A549 (cell line): ENCODE data around the gene NRM. TPM values are rescaled to one million over a fixed set of nuclear protein-coding genes. Genes with fewer than 3 reads are reported as not detected.

Source experiments
- ATAC-seq, 2 experiments: fragments of 200-7000 bp in 1 of 2; fragments of >200 bp in 1 of 2; cut with Nextera tagmentation in 1 of 2; cut with Tn5 transposase in 1 of 2; 3 replicates each; pipeline versions ENCODE4 v1.8.0 to v1.9.1; 2018 to 2020; ENCODE audit warnings: mild to moderate bottlenecking in 1 of 2, moderate library complexity in 1 of 2
- CTCF ChIA-PET: fragments of 300-600 bp; sonication (Branson Sonifier 250); formaldehyde crosslinking; extraction: SDS; loops from one replicate; lab custom pipeline; 2021; ENCODE audit warnings: antibody characterized with exemption, inconsistent platforms; lab: Yijun Ruan, JAX
- POLR2A ChIA-PET: fragments of 350-600 bp; formaldehyde crosslinking; extraction: SDS; loops from one replicate; lab custom pipeline; 2021; ENCODE audit warnings: antibody characterized with exemption, inconsistent platforms; lab: Yijun Ruan, JAX
- DNase-seq, 2 experiments: peaks; one replicate each; pipeline versions ENCODE4 v3.0.0 to v3.0.0-alpha.2; 2011 to 2016; ENCODE audit warnings: low read depth in 1 of 2, low spot score in 1 of 2
- FAIRE-seq: peaks from 2 replicates; lab custom pipeline; 2011; peaks lifted over from hg19 to GRCh38; lab: Jason Lieb, UNC
- H3K27ac ChIP-seq, 2 experiments: fragments of >200 bp; sonication (Bioruptor Twin); formaldehyde crosslinking; 3 replicates each; pipeline ENCODE4 v1.5.1; 2016 to 2017
- H3K4me1 ChIP-seq: fragments of >200 bp; sonication (Bioruptor Twin); formaldehyde crosslinking; 3 replicates; pipeline ENCODE4 v1.6.1; 2016
- H3K4me2 ChIP-seq: fragments of >200 bp; sonication (Bioruptor Twin); formaldehyde crosslinking; 3 replicates; pipeline ENCODE4 v1.6.1; 2016
- H3K4me3 ChIP-seq: fragments of >200 bp; sonication (Bioruptor Twin); formaldehyde crosslinking; 3 replicates; pipeline ENCODE4 v1.5.1; 2016
- H3K9me3 ChIP-seq: fragments of >200 bp; sonication (Bioruptor Twin); formaldehyde crosslinking; 3 replicates; pipeline ENCODE4 v1.6.1; 2016
- BCL3 ChIP-seq: fragments of >200 bp; sonication (Bioruptor Twin); formaldehyde crosslinking; IDR thresholded peaks from 3 replicates; pipeline ENCODE4 v1.6.1; 2016
- CBX8 ChIP-seq: fragments of 200-600 bp; sonication (generic); IDR thresholded peaks from 2 replicates; pipeline ENCODE4 v1.6.1; 2016
- CEBPB ChIP-seq, 2 experiments: fragments of >200 bp in 1 of 2; sonication (Bioruptor Twin) in 1 of 2; formaldehyde crosslinking in 1 of 2; IDR thresholded peaks; 2 replicates each; pipeline ENCODE4 v1.6.1; 2012 to 2016
- CHD2 ChIP-seq: fragments of 150-350 bp; IDR thresholded peaks from 2 replicates; pipeline ENCODE4 v1.6.1; 2014; ENCODE audit warnings: low read length; ENCODE audit not compliant: partially characterized antibody
- CHD4 ChIP-seq: fragments of 200-600 bp; sonication (generic); IDR thresholded peaks from 2 replicates; pipeline ENCODE4 v1.6.1; 2016; ENCODE audit warnings: antibody characterized with exemption, mild to moderate bottlenecking, borderline replicate concordance
- FOSB ChIP-seq: fragments of 250-450 bp; sonication (Bioruptor Pico); IDR thresholded peaks from 2 replicates; pipeline ENCODE4 v1.5.0; 2020; ENCODE audit warnings: mild to moderate bottlenecking, moderate library complexity
- HMGXB4 ChIP-seq: fragments of 250-450 bp; sonication (Bioruptor Pico); IDR thresholded peaks from 2 replicates; pipeline ENCODE4 v1.5.0; 2021; ENCODE audit warnings: mild to moderate bottlenecking, moderate library complexity, borderline replicate concordance
- HOXA7 ChIP-seq: fragments of 250-450 bp; sonication (Bioruptor Pico); IDR thresholded peaks from 2 replicates; pipeline ENCODE4 v1.5.0; 2020; ENCODE audit warnings: mild to moderate bottlenecking, moderate library complexity
- JUN ChIP-seq, 2 experiments: fragments of >200 bp; sonication (Bioruptor Twin); formaldehyde crosslinking; IDR thresholded peaks; 2 replicates in 1 of 2; 3 replicates in 1 of 2; pipeline ENCODE4 v1.6.1; 2016 to 2017
- JUNB ChIP-seq: fragments of >200 bp; sonication (Bioruptor Twin); formaldehyde crosslinking; IDR thresholded peaks from 2 replicates; pipeline ENCODE4 v1.6.1; 2016
- MAFK ChIP-seq: fragments of 450-650 bp; IDR thresholded peaks from 2 replicates; pipeline ENCODE4 v1.6.1; 2014; ENCODE audit not compliant: partially characterized antibody
- MAX ChIP-seq: IDR thresholded peaks from 2 replicates; pipeline ENCODE4 v1.6.1; 2012
- MYC ChIP-seq: IDR thresholded peaks from 2 replicates; pipeline ENCODE4 v1.6.1; 2012; ENCODE audit warnings: mild to moderate bottlenecking, inconsistent platforms, low read length, improper control_type of control experiment, borderline replicate concordance
- NFE2L2 ChIP-seq: fragments of 150-350 bp; conservative IDR thresholded peaks from 2 replicates; pipeline ENCODE4 v1.6.1; 2014; ENCODE audit warnings: low read length
- NPAS2 ChIP-seq: fragments of 250-450 bp; sonication (Bioruptor Pico); IDR thresholded peaks from 2 replicates; pipeline ENCODE4 v1.8.0; 2022; ENCODE audit warnings: mild to moderate bottlenecking, moderate library complexity, borderline replicate concordance
- PHF8 ChIP-seq: fragments of 200-600 bp; sonication (generic); IDR thresholded peaks from 2 replicates; pipeline ENCODE4 v1.6.1; 2016; ENCODE audit warnings: low read depth, mild to moderate bottlenecking, antibody characterized with exemption, moderate library complexity, borderline replicate concordance
- POLR2A ChIP-seq: IDR thresholded peaks from 2 replicates; pipeline ENCODE4 v1.6.1; 2012; ENCODE audit warnings: mild to moderate bottlenecking, low read length
- POLR2AphosphoS2 ChIP-seq: conservative IDR thresholded peaks from 2 replicates; pipeline ENCODE4 v1.6.1; 2012; ENCODE audit warnings: low read length, improper control_type of control experiment, inconsistent platforms
- RAD21 ChIP-seq, 2 experiments: fragments of >200 bp in 1 of 2; sonication (Bioruptor Twin) in 1 of 2; formaldehyde crosslinking in 1 of 2; IDR thresholded peaks in 1 of 2; conservative IDR thresholded peaks in 1 of 2; 2 replicates in 1 of 2; 3 replicates in 1 of 2; pipeline ENCODE4 v1.6.1; 2012 to 2018; ENCODE audit warnings: inconsistent platforms in 1 of 2
- RARB ChIP-seq: fragments of 250-450 bp; sonication (Bioruptor Pico); IDR thresholded peaks from 2 replicates; pipeline ENCODE4 v1.8.0; 2021; ENCODE audit warnings: mild to moderate bottlenecking, moderate library complexity
- SMC3 ChIP-seq: fragments of >200 bp; sonication (Bioruptor Twin); formaldehyde crosslinking; IDR thresholded peaks from 3 replicates; pipeline ENCODE4 v1.6.1; 2018; ENCODE audit warnings: inconsistent platforms
- TFCP2L1 ChIP-seq: fragments of 250-450 bp; sonication (Bioruptor Pico); IDR thresholded peaks from 2 replicates; pipeline ENCODE4 v1.5.0; 2021; ENCODE audit warnings: mild to moderate bottlenecking
- ZFP36 ChIP-seq: fragments of 450-650 bp; IDR thresholded peaks from 2 replicates; pipeline ENCODE4 v1.6.1; 2014; ENCODE audit warnings: borderline replicate concordance; ENCODE audit not compliant: partially characterized antibody
- WGBS: methylation state at CpG from one replicate; pipeline ENCODE4 v1.1.6; 2017; ENCODE audit errors: missing lambda C conversion rate; 5-methylcytosine and 5-hydroxymethylcytosine counted together
- polyA plus RNA-seq, 4 experiments: library from polyadenylated mRNA; depleted of rRNA in 3 of 4; stranded (reverse); fragments of >200 nt; fragmentation: RNase III in 1 of 4; extraction: RNeasy Plus Mini Kit Qiagen cat#74134 plus additional on column Dnase treatment in 1 of 4; gene quantifications; 2 replicates in 3 of 4; 3 replicates in 1 of 4; pipeline ENCODE4 v1.2.3, GENCODE V29; 2011 to 2017
- TF ChIP-seq, protein P1 (sequence below): fragments of >200 bp; sonication (Bioruptor Twin); formaldehyde crosslinking; IDR thresholded peaks from 3 replicates; pipeline ENCODE4 v1.5.1; 2016
- TF ChIP-seq, protein P2 (sequence below): IDR thresholded peaks from 2 replicates; pipeline ENCODE4 v1.6.1; 2012; ENCODE audit warnings: low read depth, borderline replicate concordance
- TF ChIP-seq, protein P3 (sequence below): fragments of 450-650 bp; IDR thresholded peaks from 2 replicates; pipeline ENCODE4 v1.6.1; 2014; ENCODE audit warnings: antibody characterized with exemption

NRM gene
- polyA plus RNA-seq, 2 of the 4 experiments (the other 2 are of a cell fraction): 11.3 to 13.0 TPM

DNA sequence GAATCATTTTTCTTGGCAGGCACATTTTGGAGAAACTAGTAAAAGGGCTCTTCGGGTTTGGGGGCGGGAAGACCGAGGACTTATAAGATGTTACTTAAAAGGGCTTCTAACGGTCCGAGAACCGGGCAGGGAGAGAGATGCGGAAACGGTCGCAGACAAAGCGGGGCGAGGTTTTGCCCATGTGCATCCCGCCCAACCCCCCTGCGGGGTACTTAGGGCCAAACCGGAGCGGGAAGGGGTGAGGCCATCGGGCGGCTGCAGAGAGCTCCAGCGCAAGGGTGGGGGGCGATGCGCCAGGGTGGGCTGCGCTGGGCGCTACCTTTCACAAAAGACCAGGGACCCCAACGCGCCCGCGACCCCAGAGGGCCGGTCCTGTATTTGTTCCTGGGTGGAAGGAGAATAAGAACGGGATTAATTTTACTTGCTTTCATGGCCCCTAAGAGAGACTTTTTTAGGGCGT is 30.0 kb upstream of the NRM start:
- H3K4me3 ChIP-seq: peak overlapping the region; percentile 98
- TF ChIP-seq MAX (peak; percentile 59; the same call in 1 of the 2 replicates), RARB (CRISPR knock-in tag) (peak; percentile 82), TFCP2L1 (CRISPR knock-in tag) (peak; percentile 85; the same call in 1 of the 2 replicates), NPAS2 (no peak), FOSB (peak; percentile 78; the same call in 1 of the 2 replicates), HOXA7 (peak; percentile 85; the same call in 1 of the 2 replicates), JUN (IDR thresholded peaks at IDR 0.05) (no peak)
- H3K27ac ChIP-seq: peak overlapping the region; percentile 99 to 100
- DNase-seq (peak in 1 of 2 experiments; percentile 72), FAIRE-seq (no peak), ATAC-seq (peak in 1 of 2 experiments; percentile 15; a peak in 2 of 6 replicates)
- POLR2A ChIA-PET: interaction anchor here (0.6 to 3.5 kb wide), 8 partner anchors 30 to 106 kb away, joined by 3 to 12 read pairs (median 4); partner anchors contain the start of genes DHX16 and NRM
- H3K9me3 ChIP-seq: no peaks in the 10 kb centered on the region
- 0% methylated on average over 23 of the region's 29 CpGs for WGBS
- H3K4me2 ChIP-seq: peak overlapping the region; percentile 52
- CTCF ChIA-PET: interaction anchor here (0.7 to 18.8 kb wide), 10 partner anchors 10 to 369 kb away, joined by 3 to 539 read pairs (median 13); partner anchors contain the start of genes DHX16 and NRM
- H3K4me1 ChIP-seq: peaks cover 53% of the 10 kb centered on the region

DNA sequence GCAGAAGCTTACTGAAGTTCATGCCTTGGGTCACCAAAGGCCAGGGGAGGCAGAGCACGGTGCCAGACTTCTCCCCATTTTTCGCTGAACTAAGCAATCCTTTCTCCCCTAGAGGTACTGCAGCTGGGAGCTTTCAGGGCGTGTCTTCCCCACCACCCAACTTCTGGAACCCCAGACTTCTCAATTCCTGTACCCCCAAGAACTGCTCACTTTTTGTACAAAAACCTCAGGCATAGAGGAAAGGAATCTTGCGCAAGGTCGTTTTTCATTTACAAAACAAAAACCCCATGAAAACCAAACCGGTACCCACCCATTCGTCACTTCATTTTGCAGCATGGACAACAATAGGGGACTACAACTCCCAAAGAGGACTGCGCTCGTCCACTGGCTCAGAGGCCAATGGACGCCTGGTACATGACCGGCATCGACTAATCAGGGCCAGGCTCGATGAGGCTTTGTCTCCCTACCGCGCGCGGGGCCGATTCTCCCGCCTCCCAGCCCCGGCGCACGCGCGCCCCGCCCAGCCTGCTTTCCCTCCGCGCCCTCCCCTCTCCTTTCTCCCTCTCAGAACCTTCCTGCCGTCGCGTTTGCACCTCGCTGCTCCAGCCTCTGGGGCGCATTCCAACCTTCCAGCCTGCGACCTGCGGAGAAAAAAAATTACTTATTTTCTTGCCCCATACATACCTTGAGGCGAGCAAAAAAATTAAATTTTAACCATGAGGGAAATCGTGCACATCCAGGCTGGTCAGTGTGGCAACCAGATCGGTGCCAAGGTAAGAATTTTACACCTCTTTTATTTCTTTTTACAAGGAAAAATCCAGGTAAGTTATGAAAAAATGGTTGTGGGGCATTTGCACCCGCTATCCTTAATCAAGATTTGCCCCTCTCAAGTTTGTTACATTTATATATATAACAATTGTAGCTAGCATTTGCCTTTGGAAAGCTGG is 29.3 kb upstream of the NRM start, which contains the start of gene TUBB:
TUBB (plus strand) TSS at position 562 of the 947 bp plus-strand sequence; CDS start at position 717, 155 bp downstream.
- ATAC-seq: peak; percentile 79 to 85
- H3K27ac ChIP-seq: peak within 1 kb of the TSS; percentile 99 to 100
- CTCF ChIA-PET: interaction anchor here (2.5 to 18.8 kb wide), 3 partner anchors 9 to 42 kb away, joined by 8 to 539 read pairs (median 22); partner anchors contain the start of gene DHX16
- H3K4me3 ChIP-seq: peak within 1 kb of the TSS; percentile 98
- WGBS: 2% methylated on average over 37 of the region's 38 CpGs
- POLR2A ChIA-PET: interaction anchor here (1.2 to 3.5 kb wide), 5 partner anchors 29 to 100 kb away, joined by 4 to 12 read pairs (median 7); partner anchors contain the start of genes DHX16 and NRM
- H3K9me3 ChIP-seq: no peaks in the 10 kb centered on the region
- FAIRE-seq: no peak
- H3K4me2 ChIP-seq: peak within 1 kb of the TSS; percentile 87
- H3K4me1 ChIP-seq: peaks cover 46% of the 10 kb centered on the region
- DNase-seq: peak; percentile 78 to 96
- TF ChIP-seq TFCP2L1 (CRISPR knock-in tag) (no peak), NPAS2 (no peak), SMC3 (no peak), JUN (IDR thresholded peaks at IDR 0.05) (peak; percentile 66 to 84), MAX (peak; percentile 44; the same call in 1 of the 2 replicates), PHF8 (0 out of 2 replicates have a peak, but pooled peaks have one; percentile 10), RAD21 (conservative IDR thresholded peaks at IDR 0.05 in 1 of 2, IDR thresholded peaks at IDR 0.05 in 1 of 2) (no peak), POLR2A (peak; percentile 69), JUNB (no peak), CBX8 (no peak), HMGXB4 (CRISPR knock-in tag) (no peak), ZFP36 (no peak), MYC (peak; percentile 56; the same call in 1 of the 2 replicates), CEBPB (IDR thresholded peaks at IDR 0.05) (peak in 1 of 2 experiments; percentile 33; a peak in 2 of 4 replicates), NFE2L2 (no peak), MAFK (peak; percentile 98), CHD2 (no peak), BCL3 (peak; percentile 41; the same call in 1 of the 3 replicates), CHD4 (no peak), POLR2AphosphoS2 (no peak), RARB (CRISPR knock-in tag) (no peak)
- TF ChIP-seq, protein P1, sequence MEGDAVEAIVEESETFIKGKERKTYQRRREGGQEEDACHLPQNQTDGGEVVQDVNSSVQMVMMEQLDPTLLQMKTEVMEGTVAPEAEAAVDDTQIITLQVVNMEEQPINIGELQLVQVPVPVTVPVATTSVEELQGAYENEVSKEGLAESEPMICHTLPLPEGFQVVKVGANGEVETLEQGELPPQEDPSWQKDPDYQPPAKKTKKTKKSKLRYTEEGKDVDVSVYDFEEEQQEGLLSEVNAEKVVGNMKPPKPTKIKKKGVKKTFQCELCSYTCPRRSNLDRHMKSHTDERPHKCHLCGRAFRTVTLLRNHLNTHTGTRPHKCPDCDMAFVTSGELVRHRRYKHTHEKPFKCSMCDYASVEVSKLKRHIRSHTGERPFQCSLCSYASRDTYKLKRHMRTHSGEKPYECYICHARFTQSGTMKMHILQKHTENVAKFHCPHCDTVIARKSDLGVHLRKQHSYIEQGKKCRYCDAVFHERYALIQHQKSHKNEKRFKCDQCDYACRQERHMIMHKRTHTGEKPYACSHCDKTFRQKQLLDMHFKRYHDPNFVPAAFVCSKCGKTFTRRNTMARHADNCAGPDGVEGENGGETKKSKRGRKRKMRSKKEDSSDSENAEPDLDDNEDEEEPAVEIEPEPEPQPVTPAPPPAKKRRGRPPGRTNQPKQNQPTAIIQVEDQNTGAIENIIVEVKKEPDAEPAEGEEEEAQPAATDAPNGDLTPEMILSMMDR: no peak
- TF ChIP-seq, protein P2, sequence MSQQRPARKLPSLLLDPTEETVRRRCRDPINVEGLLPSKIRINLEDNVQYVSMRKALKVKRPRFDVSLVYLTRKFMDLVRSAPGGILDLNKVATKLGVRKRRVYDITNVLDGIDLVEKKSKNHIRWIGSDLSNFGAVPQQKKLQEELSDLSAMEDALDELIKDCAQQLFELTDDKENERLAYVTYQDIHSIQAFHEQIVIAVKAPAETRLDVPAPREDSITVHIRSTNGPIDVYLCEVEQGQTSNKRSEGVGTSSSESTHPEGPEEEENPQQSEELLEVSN: peak; percentile 54; the same call in 1 of the 2 replicates
- TF ChIP-seq, protein P3, sequence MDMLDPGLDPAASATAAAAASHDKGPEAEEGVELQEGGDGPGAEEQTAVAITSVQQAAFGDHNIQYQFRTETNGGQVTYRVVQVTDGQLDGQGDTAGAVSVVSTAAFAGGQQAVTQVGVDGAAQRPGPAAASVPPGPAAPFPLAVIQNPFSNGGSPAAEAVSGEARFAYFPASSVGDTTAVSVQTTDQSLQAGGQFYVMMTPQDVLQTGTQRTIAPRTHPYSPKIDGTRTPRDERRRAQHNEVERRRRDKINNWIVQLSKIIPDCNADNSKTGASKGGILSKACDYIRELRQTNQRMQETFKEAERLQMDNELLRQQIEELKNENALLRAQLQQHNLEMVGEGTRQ: peak; percentile 38
